HepG2 (cell line): Measurements from ENCODE around the gene HES3. TPM values are rescaled to one million over a fixed set of nuclear protein-coding genes. Genes with fewer than 3 reads are reported as not detected.

Experiments used
- BHLHE40 ChIP-seq: IDR thresholded peaks from 2 replicates; pipeline ENCODE4 v1.6.1; 2011; ENCODE audit warnings: low read length, improper control_type of control experiment
- HIVEP1 ChIP-seq: sonication (generic); formaldehyde crosslinking; IDR thresholded peaks from 2 replicates; pipeline ENCODE4 v1.4.0; 2020; ENCODE audit warnings: mild to moderate bottlenecking, missing genetic modification reagents
- KDM2A ChIP-seq: sonication (generic); formaldehyde crosslinking; IDR thresholded peaks from 2 replicates; pipeline ENCODE4 v1.4.0; 2020; ENCODE audit warnings: low read depth, missing genetic modification reagents, borderline replicate concordance
- NCOA2 ChIP-seq: sonication (generic); formaldehyde crosslinking; IDR thresholded peaks from 2 replicates; pipeline ENCODE4 v1.8.0; 2022; ENCODE audit warnings: inconsistent platforms
- PPARG ChIP-seq: conservative IDR thresholded peaks from 2 replicates; pipeline ENCODE4 v1.6.1; 2016; ENCODE audit warnings: missing biosample characterization, missing genetic modification reagents
- SP1 ChIP-seq, 2 experiments: fragments of 450-650 bp in 1 of 2; sonication (generic) in 1 of 2; formaldehyde crosslinking in 1 of 2; IDR thresholded peaks; 2 replicates each; pipeline versions ENCODE4 v1.4.0 to v1.6.1; 2016 to 2020; ENCODE audit warnings: missing genetic modification reagents in 1 of 2
- TBL1XR1 ChIP-seq: fragments of 150-350 bp; IDR thresholded peaks from 2 replicates; pipeline ENCODE4 v1.6.1; 2014; ENCODE audit warnings: borderline replicate concordance, low read length; ENCODE audit not compliant: partially characterized antibody
- ZBTB21 ChIP-seq: sonication (generic); formaldehyde crosslinking; IDR thresholded peaks from 2 replicates; pipeline ENCODE4 v1.4.0; 2020; ENCODE audit warnings: missing genetic modification reagents
- ZBTB42 ChIP-seq: sonication (generic); formaldehyde crosslinking; IDR thresholded peaks from 2 replicates; pipeline ENCODE4 v1.5.0; 2020; ENCODE audit warnings: mild to moderate bottlenecking, missing genetic modification reagents
- ZNF451 ChIP-seq: sonication (generic); formaldehyde crosslinking; IDR thresholded peaks from 2 replicates; pipeline ENCODE4 v1.5.0; 2020; ENCODE audit warnings: mild to moderate bottlenecking, missing genetic modification reagents
- ZNF629 ChIP-seq: sonication (generic); formaldehyde crosslinking; conservative IDR thresholded peaks from 2 replicates; pipeline ENCODE4 v1.5.0; 2020; ENCODE audit warnings: missing genetic modification reagents
- polyA plus RNA-seq, 8 experiments: library from polyadenylated mRNA; depleted of rRNA in 3 of 8; stranded (reverse) in 7 of 8; unstranded in 1 of 8; fragments of >200 nt; fragmentation: Illumina TruSeq in 4 of 8; extraction: Trizol in 4 of 8; gene quantifications; 2 replicates each; pipeline versions ENCODE4 v1.2.1 to v1.2.3, GENCODE V29; 2011 to 2016; ENCODE audit warnings: low read depth in 4 of 8, missing spikeins in 1 of 8, mixed read lengths in 1 of 8; ENCODE audit not compliant: insufficient read depth in 1 of 8
- total RNA-seq, 5 experiments: library from RNA; depleted of rRNA; stranded (reverse); fragments of >200 nt; fragmentation: Illumina TruSeq; extraction: Trizol; gene quantifications; 2 replicates each; pipeline ENCODE4 v1.2.3, GENCODE V29; 2016; ENCODE audit warnings: low read depth in 1 of 5
- TF ChIP-seq, protein P1 (sequence below): IDR thresholded peaks from 2 replicates; pipeline ENCODE4 v1.6.1; 2016; ENCODE audit warnings: control low read depth
- TF ChIP-seq, protein P2 (sequence below): sonication (generic); formaldehyde crosslinking; IDR thresholded peaks from 2 replicates; pipeline ENCODE4 v1.4.0; 2020; ENCODE audit warnings: mild to moderate bottlenecking, missing genetic modification reagents, borderline replicate concordance
- TF ChIP-seq, protein P3 (sequence below): sonication (generic); formaldehyde crosslinking; IDR thresholded peaks from 2 replicates; pipeline ENCODE4 v1.8.1; 2023; ENCODE audit warnings: mild to moderate bottlenecking, missing genetic modification reagents
- TF ChIP-seq, protein P4 (sequence below): IDR thresholded peaks from 2 replicates; pipeline ENCODE4 v1.6.1; 2012; ENCODE audit warnings: inconsistent platforms
- TF ChIP-seq, protein P5 (sequence below): sonication (generic); formaldehyde crosslinking; IDR thresholded peaks from 2 replicates; pipeline ENCODE4 v1.4.0; 2020; ENCODE audit warnings: mild to moderate bottlenecking, missing genetic modification reagents

The HES3 gene
- total and polyA plus RNA-seq, 2 of the 13 experiments (the other 11 are each of a cell fraction or from before 2014, with no cell fraction given): not detected

DNA sequence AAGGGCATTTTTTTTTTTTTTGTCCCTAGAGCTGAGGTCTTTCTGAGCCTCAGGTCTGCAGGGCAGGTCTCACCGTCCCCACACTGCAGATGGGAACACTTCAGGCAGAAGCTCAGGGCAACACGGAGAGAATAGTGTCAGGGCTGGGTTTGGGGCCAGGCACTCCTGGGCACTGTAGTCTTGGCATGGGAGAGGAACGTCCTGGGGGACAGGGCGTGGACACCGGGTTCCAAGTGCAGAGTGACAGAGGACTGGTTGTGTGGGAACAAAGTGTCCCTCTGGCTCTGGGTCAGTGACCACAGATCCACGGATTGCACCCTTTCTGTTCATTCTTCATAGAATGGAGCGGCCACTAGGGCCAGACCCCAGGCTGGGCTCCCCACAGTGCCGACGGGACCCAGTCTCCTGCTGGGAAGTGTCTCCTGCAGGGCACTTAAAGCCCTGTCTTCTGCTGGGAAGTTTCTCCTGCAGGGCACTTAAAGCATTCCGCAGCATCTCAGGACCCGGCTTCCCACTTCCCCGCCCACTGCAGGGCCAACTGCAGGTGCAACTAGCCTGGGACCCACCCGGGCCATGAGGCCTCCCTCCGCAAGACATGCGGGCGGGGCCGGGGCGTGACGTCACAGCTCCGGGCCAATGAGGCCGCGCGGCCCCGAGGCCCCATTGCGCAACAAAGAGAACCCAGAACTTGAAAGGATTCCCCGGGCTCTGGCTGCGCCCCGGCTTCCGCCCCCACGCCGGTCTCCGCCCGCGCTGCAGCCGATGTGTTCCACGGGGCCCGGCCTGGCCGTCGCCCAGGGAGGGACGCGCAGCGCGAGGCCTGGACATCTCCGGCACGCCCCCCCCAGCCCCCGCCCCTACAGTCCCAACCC lies 15.7 kb downstream of the HES3 start (continued):
- TF ChIP-seq, protein P1, sequence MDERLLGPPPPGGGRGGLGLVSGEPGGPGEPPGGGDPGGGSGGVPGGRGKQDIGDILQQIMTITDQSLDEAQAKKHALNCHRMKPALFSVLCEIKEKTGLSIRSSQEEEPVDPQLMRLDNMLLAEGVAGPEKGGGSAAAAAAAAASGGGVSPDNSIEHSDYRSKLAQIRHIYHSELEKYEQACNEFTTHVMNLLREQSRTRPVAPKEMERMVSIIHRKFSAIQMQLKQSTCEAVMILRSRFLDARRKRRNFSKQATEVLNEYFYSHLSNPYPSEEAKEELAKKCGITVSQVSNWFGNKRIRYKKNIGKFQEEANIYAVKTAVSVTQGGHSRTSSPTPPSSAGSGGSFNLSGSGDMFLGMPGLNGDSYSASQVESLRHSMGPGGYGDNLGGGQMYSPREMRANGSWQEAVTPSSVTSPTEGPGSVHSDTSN: no peak
- TF ChIP-seq TBL1XR1 (no peak), HIVEP1 (CRISPR knock-in tag) (no peak; the same call in 1 of the 2 replicates), NCOA2 (CRISPR knock-in tag) (no peak), KDM2A (CRISPR knock-in tag) (no peak), PPARG (no peak), ZBTB21 (peak; percentile 73), SP1 (IDR thresholded peaks at IDR 0.05) (no peak), SP1 (CRISPR knock-in tag; IDR thresholded peaks at IDR 0.05) (0 out of 2 replicates have a peak, but pooled peaks have one; percentile 21), ZNF451 (CRISPR knock-in tag) (0 out of 2 replicates have a peak, but pooled peaks have one; percentile 32), ZNF629 (0 out of 2 replicates have a peak, but pooled peaks have one; percentile 15), BHLHE40 (no peak), ZBTB42 (CRISPR knock-in tag) (no peak)
- TF ChIP-seq, protein P2, sequence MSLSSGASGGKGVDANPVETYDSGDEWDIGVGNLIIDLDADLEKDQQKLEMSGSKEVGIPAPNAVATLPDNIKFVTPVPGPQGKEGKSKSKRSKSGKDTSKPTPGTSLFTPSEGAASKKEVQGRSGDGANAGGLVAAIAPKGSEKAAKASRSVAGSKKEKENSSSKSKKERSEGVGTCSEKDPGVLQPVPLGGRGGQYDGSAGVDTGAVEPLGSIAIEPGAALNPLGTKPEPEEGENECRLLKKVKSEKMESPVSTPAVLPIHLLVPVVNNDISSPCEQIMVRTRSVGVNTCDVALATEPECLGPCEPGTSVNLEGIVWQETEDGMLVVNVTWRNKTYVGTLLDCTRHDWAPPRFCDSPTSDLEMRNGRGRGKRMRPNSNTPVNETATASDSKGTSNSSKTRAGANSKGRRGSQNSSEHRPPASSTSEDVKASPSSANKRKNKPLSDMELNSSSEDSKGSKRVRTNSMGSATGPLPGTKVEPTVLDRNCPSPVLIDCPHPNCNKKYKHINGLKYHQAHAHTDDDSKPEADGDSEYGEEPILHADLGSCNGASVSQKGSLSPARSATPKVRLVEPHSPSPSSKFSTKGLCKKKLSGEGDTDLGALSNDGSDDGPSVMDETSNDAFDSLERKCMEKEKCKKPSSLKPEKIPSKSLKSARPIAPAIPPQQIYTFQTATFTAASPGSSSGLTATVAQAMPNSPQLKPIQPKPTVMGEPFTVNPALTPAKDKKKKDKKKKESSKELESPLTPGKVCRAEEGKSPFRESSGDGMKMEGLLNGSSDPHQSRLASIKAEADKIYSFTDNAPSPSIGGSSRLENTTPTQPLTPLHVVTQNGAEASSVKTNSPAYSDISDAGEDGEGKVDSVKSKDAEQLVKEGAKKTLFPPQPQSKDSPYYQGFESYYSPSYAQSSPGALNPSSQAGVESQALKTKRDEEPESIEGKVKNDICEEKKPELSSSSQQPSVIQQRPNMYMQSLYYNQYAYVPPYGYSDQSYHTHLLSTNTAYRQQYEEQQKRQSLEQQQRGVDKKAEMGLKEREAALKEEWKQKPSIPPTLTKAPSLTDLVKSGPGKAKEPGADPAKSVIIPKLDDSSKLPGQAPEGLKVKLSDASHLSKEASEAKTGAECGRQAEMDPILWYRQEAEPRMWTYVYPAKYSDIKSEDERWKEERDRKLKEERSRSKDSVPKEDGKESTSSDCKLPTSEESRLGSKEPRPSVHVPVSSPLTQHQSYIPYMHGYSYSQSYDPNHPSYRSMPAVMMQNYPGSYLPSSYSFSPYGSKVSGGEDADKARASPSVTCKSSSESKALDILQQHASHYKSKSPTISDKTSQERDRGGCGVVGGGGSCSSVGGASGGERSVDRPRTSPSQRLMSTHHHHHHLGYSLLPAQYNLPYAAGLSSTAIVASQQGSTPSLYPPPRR: 0 out of 2 replicates have a peak, but pooled peaks have one; percentile 15
- TF ChIP-seq, protein P3, sequence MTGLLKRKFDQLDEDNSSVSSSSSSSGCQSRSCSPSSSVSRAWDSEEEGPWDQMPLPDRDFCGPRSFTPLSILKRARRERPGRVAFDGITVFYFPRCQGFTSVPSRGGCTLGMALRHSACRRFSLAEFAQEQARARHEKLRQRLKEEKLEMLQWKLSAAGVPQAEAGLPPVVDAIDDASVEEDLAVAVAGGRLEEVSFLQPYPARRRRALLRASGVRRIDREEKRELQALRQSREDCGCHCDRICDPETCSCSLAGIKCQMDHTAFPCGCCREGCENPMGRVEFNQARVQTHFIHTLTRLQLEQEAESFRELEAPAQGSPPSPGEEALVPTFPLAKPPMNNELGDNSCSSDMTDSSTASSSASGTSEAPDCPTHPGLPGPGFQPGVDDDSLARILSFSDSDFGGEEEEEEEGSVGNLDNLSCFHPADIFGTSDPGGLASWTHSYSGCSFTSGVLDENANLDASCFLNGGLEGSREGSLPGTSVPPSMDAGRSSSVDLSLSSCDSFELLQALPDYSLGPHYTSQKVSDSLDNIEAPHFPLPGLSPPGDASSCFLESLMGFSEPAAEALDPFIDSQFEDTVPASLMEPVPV (CRISPR knock-in tag): peak; percentile 68; the same call in 1 of the 2 replicates
- TF ChIP-seq, protein P4, sequence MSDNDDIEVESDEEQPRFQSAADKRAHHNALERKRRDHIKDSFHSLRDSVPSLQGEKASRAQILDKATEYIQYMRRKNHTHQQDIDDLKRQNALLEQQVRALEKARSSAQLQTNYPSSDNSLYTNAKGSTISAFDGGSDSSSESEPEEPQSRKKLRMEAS: peak; percentile 54; the same call in 1 of the 2 replicates
- TF ChIP-seq, protein P5, sequence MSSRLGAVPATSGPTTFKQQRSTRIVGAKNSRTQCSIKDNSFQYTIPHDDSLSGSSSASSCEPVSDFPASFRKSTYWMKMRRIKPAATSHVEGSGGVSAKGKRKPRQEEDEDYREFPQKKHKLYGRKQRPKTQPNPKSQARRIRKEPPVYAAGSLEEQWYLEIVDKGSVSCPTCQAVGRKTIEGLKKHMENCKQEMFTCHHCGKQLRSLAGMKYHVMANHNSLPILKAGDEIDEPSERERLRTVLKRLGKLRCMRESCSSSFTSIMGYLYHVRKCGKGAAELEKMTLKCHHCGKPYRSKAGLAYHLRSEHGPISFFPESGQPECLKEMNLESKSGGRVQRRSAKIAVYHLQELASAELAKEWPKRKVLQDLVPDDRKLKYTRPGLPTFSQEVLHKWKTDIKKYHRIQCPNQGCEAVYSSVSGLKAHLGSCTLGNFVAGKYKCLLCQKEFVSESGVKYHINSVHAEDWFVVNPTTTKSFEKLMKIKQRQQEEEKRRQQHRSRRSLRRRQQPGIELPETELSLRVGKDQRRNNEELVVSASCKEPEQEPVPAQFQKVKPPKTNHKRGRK (CRISPR knock-in tag): no peak
